Left lung (tissue), 10 donors: ENCODE data around the gene SLC2A14. TPM values are rescaled to one million over a fixed set of nuclear protein-coding genes. Genes with fewer than 3 reads are reported as not detected.
"Not testable (repeated sequence)": the region's sequence is repeated elsewhere in the genome, so short reads cannot be mapped to it uniquely, and the experiment has no call there.

ENCODE experiments used
- ATAC-seq: fragments of 200-7000 bp; cut with Tn5 transposase; one replicate; pipeline ENCODE4 v1.9.1; 2020; ENCODE audit warnings: moderate library complexity
- DNase-seq, 4 donors: peaks; one replicate each; pipeline ENCODE4 v3.0.0-alpha.2; 2013 to 2020
- H3K27ac ChIP-seq, 2 donors: fragments of 200-600 bp; sonication (generic) in 1 of 2; one replicate each; pipeline versions ENCODE4 v1.5.0 to v1.8.0; 2020 to 2021
- H3K27me3 ChIP-seq, 2 donors: fragments of 200-600 bp; sonication (generic) in 1 of 2; one replicate each; pipeline versions ENCODE4 v1.5.0 to v1.8.0; 2020 to 2021
- H3K36me3 ChIP-seq, 2 donors: fragments of 200-600 bp; sonication (generic) in 1 of 2; one replicate each; pipeline versions ENCODE4 v1.5.0 to v1.8.0; 2020 to 2021
- H3K4me1 ChIP-seq, 2 donors: fragments of 200-600 bp; one replicate each; pipeline ENCODE4 v1.8.0; 2021
- H3K4me3 ChIP-seq, 2 donors: fragments of 200-600 bp; sonication (generic) in 1 of 2; one replicate each; pipeline versions ENCODE4 v1.5.0 to v1.8.0; 2020 to 2021; ENCODE audit warnings: mild to moderate bottlenecking in 1 of 2
- H3K9me3 ChIP-seq, 2 donors: fragments of 200-600 bp; sonication (generic) in 1 of 2; one replicate each; pipeline versions ENCODE4 v1.5.0 to v1.8.0; 2020 to 2021
- CTCF ChIP-seq, 2 donors: fragments of 200-600 bp; sonication (generic) in 1 of 2; IDR thresholded peaks; one replicate each; pipeline versions ENCODE4 v1.5.0 to v1.8.0; 2021; ENCODE audit warnings: antibody characterized with exemption in 2 of 2
- intact Hi-C, 2 donors: fragments of 100-400 bp; cut with DNase I; formaldehyde crosslinking; loops; one replicate each; pipeline versions ENCODE4 v1.11.2 to v1.14.2; 2022
- polyA plus RNA-seq, 6 donors: library from polyadenylated mRNA; unstranded; fragments of 120-200 nt; gene quantifications; one replicate each; pipeline ENCODE4 v1.2.1, GENCODE V29; 2013; ENCODE audit not compliant: insufficient read length in 6 of 6
- total RNA-seq, 2 donors: library from RNA; stranded (reverse); fragmentation: NEBNext Ultra II Directional; extraction: Animal tissue kit (Norgen Biotek cat#: 25700); gene quantifications; one replicate each; pipeline ENCODE4 v1.2.1, GENCODE V29; 2021
- donor health status: DM: no; HTN: yes; CAD: no.
- donor health status: DM: no; HTN: no; CAD: no.

Gene SLC2A14
- total and polyA plus RNA-seq, 8 donors: 0.10 to 2.5 (median 0.73) TPM

GRCh38 chr12:7899755-7900154, 27.0 kb upstream of the SLC2A14 start:
- ATAC-seq: no peak
- Histone ChIP-seq H3K4me3 (no peak overlapping the region), H3K27me3 (no peaks in the 10 kb centered on the region), H3K4me1 (no peaks in the 10 kb centered on the region), H3K9me3 (no peaks in the 10 kb centered on the region), H3K36me3 (no peaks in the 10 kb centered on the region), H3K27ac (no peak overlapping the region)
- intact Hi-C loops: no loop called here
- no peak for DNase-seq
- TF ChIP-seq CTCF (IDR thresholded peaks at IDR 0.05): no peak

GRCh38 chr12:7896726-7897125, 24.0 kb upstream of the SLC2A14 start:
- H3K27me3 ChIP-seq, H3K27ac ChIP-seq, H3K36me3 ChIP-seq, ATAC-seq, H3K4me1 ChIP-seq, H3K9me3 ChIP-seq, intact Hi-C loops, H3K4me3 ChIP-seq, DNase-seq: not testable (repeated sequence)

- no peak for DNase-seq
- H3K36me3 ChIP-seq: no peaks in the 10 kb centered on the region
- TF ChIP-seq CTCF (IDR thresholded peaks at IDR 0.05): no peak
- H3K4me3 ChIP-seq: no peak overlapping the region
- no peaks in the 10 kb centered on the region for H3K27me3 ChIP-seq
- peaks cover 7 to 11% of the 10 kb centered on the region in 2 donors for H3K4me1 ChIP-seq
- intact Hi-C loops: no loop called here
- H3K27ac ChIP-seq: no peak overlapping the region
- no peaks in the 10 kb centered on the region for H3K9me3 ChIP-seq
- ATAC-seq: no peak
Measured at GRCh38 chr12:7892186-7892980, 19.7 kb upstream of the SLC2A14 start.

- Histone ChIP-seq H3K36me3 (no peaks in the 10 kb centered on the region), H3K4me1 (no peaks in the 10 kb centered on the region), H3K9me3 (no peaks in the 10 kb centered on the region), H3K27me3 (no peaks in the 10 kb centered on the region), H3K4me3 (no peak overlapping the region), H3K27ac (no peak overlapping the region)
- DNase-seq (no peak), ATAC-seq (no peak)
- intact Hi-C loops: no loop called here
- no peak for TF ChIP-seq CTCF (IDR thresholded peaks at IDR 0.05)
Measured at GRCh38 chr12:7884689-7885088, 12.0 kb upstream of the SLC2A14 start.

GRCh38 chr12:7881736-7882120, 9.0 kb upstream of the SLC2A14 start:
- H3K27me3 ChIP-seq, H3K4me1 ChIP-seq, H3K4me3 ChIP-seq, H3K27ac ChIP-seq, H3K9me3 ChIP-seq, intact Hi-C loops, ATAC-seq, H3K36me3 ChIP-seq, DNase-seq: not testable (repeated sequence)

- H3K27ac ChIP-seq, H3K9me3 ChIP-seq, intact Hi-C loops, DNase-seq, H3K4me1 ChIP-seq, ATAC-seq, H3K4me3 ChIP-seq, H3K27me3 ChIP-seq, H3K36me3 ChIP-seq: not testable (repeated sequence)
Measured at GRCh38 chr12:7880952-7881735, 8.4 kb upstream of the SLC2A14 start.
